ENCODE results near the gene AFAP1.

The AFAP1 gene

DNA sequence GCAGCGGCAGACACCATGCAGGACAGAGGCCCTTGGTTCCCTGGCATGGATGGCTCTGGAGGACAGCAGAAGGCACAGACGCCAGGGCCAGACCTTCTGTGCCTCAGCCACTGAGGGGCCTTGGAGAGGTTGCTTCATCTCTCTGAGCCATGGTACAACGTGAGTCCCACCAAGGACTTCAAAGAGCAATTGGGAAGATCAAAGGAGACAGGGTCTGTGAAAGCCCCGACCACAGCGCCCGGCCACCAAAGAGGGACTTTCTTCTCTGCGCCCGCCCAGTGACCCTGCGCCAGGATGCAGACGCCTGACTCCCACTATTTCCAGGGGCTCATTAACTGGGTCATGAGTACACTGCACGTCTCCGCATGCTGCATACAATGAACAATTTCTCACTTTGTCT, 174.0 kb downstream of the AFAP1 start:
- no peak overlapping the region for H3K4me3 ChIP-seq (ENCODE audit: low read depth, low read length)
- DNase-seq (ENCODE audit: low read depth): no peak
- TF ChIP-seq, protein P1, sequence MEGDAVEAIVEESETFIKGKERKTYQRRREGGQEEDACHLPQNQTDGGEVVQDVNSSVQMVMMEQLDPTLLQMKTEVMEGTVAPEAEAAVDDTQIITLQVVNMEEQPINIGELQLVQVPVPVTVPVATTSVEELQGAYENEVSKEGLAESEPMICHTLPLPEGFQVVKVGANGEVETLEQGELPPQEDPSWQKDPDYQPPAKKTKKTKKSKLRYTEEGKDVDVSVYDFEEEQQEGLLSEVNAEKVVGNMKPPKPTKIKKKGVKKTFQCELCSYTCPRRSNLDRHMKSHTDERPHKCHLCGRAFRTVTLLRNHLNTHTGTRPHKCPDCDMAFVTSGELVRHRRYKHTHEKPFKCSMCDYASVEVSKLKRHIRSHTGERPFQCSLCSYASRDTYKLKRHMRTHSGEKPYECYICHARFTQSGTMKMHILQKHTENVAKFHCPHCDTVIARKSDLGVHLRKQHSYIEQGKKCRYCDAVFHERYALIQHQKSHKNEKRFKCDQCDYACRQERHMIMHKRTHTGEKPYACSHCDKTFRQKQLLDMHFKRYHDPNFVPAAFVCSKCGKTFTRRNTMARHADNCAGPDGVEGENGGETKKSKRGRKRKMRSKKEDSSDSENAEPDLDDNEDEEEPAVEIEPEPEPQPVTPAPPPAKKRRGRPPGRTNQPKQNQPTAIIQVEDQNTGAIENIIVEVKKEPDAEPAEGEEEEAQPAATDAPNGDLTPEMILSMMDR (IDR thresholded peaks at IDR 0.05; ENCODE audit: control insufficient read depth, extremely low read depth, insufficient read depth): no peak

DNA sequence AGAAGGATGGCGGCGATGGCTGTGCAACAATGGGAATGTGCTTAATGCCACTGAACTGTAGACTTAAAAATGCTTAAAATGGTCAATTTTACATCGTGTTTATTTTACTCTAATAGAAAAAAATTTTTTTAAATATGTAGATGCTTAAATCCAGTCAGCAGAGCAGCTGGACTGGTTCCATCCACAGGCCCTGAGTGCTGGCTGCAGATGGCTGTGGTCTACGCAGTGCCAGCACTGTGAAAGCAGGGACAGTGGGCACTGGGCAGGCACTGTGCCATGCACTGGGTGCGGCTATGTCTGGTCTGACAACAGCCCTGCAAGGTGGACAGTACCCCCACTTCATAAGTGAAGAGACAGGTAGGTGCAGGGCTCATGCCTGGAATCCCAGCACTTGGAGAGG, 175.2 kb downstream of the AFAP1 start:
- no peak for DNase-seq (ENCODE audit: low read depth)
- H3K4me3 ChIP-seq (ENCODE audit: low read depth, low read length): no peak overlapping the region
- TF ChIP-seq, protein P1 (IDR thresholded peaks at IDR 0.05; ENCODE audit: control insufficient read depth, extremely low read depth, insufficient read depth): no peak

DNA sequence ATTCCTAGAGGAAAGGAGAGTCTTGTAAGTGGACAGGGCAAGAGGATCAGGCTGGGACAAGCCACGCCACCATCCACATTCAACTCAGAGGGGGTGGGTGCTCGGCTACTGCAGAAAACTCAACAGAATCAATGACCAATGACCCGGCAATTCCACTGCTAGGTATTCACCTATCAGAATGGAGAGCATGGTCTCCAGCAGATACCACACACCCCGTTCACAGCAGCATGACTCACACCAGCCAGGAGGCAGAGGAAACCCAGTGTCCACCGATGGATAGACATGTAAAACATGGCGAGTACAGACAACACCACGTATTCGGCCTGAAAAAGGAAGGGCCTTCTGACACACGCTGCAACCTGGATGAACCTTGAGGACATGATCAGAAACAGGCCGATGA, 175.9 kb downstream of the AFAP1 start:
- H3K4me3 ChIP-seq (ENCODE audit: low read depth, low read length): no peak overlapping the region
- TF ChIP-seq, protein P1 (IDR thresholded peaks at IDR 0.05; ENCODE audit: control insufficient read depth, extremely low read depth, insufficient read depth): no peak
- DNase-seq (ENCODE audit: low read depth): no peak

DNA sequence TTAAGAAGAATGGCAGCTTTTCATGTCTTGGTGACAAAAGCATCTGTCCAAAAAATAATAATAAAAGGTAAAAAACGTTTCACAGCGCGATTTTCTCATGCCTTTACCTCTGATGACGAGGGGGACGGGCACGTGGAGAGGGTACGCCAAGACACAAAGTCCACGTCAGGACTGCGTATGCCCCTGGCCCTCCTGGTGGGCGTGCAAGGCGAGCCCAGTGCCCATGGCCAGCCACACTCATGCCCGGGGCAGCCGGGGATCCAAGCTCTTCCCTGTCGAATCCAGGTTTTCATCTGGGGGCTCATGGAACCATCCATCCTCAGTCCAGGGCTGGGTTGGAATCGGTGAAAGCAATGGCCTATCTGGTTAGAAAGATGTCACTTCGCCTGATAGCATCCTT, 176.6 kb downstream of the AFAP1 start:
- no peak overlapping the region for H3K4me3 ChIP-seq (ENCODE audit: low read depth, low read length)
- TF ChIP-seq, protein P1 (IDR thresholded peaks at IDR 0.05; ENCODE audit: control insufficient read depth, extremely low read depth, insufficient read depth): no peak
- DNase-seq (ENCODE audit: low read depth): no peak

DNA sequence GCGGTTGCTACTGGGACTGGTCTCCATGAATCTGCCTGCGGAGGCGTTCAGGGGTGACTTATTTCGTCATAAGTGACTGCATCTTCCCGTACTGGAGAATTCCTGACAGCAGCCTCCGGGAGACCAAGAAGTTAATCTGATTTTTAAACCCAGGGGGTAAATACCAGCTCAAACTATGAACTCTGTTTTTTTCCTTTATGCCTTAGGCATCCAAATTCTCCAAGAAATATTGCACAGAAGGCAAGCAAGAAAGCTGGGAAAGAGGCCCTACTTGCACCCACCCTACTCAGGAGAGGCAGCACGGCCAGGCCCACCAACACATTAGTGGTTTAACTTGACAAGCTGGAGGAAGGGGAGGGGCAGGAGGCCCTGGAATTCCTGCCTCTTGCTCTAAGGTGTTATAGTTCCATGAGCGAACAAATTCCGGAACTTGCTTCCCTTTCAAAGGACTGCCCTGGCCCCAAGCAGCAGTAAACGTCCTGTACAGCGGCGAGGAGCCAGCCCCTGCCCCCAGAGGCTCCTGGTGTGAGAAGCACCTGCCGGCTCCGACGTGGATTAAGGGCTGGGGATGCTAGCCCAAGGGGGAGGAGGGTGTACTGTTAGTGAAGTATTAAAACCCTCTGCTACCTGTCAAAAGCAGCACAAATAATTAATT, 177.2 kb downstream of the AFAP1 start:
- TF ChIP-seq, protein P1 (IDR thresholded peaks at IDR 0.05; ENCODE audit: control insufficient read depth, extremely low read depth, insufficient read depth): no peak
- DNase-seq (ENCODE audit: low read depth): no peak
- no peak overlapping the region for H3K4me3 ChIP-seq (ENCODE audit: low read depth, low read length)

DNA sequence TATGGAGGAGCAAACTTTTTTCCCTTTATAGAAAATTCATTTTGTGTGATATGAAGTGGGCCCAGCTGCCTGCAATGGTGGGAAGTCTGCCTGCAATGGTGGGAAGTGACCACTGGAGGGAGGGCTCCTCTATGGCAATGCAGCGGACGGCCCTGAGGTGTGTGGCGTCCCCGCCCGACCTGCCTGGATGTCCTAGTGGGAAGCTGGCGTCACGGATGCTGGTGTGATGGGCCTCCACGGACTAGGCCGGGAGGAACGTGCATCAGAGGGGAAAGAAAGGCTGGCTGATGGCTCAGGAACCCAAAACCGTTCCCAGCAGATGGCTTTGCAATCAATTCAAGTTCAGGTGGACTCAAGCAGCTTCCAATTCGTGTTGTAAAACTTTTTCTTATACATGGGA, 177.9 kb downstream of the AFAP1 start:
- DNase-seq (ENCODE audit: low read depth): no peak
- H3K4me3 ChIP-seq (ENCODE audit: low read depth, low read length): no peak overlapping the region
- TF ChIP-seq, protein P1 (IDR thresholded peaks at IDR 0.05; ENCODE audit: control insufficient read depth, extremely low read depth, insufficient read depth): peak; percentile 49

DNA sequence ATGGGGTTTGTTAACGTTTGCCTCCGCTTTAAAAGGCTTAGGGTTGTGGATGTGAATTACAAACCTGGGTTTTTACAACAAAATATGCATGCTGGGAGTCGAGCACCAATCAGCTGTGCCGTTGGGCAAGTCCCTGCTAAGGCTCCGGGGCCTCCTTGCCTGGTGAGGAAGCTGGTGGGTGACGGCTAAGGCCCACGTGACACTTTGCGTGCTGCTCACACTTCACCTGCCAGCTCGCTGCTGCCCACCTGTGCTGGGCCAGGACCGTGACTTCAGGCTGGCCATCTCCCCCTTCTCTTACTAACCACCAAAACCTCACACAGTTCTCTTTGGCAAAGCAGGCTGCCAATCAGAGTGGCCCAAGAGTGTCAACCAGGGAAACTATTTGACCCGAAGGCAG, 178.3 kb downstream of the AFAP1 start:
- TF ChIP-seq, protein P1 (IDR thresholded peaks at IDR 0.05; ENCODE audit: control insufficient read depth, extremely low read depth, insufficient read depth): no peak
- no peak for DNase-seq (ENCODE audit: low read depth)
- no peak overlapping the region for H3K4me3 ChIP-seq (ENCODE audit: low read depth, low read length)

Measured in LNCaP clone FGC (cell line).